Lower leg skin (tissue), 4 donors: Measurements from ENCODE around the gene RAPGEFL1. TPM values are rescaled to one million over a fixed set of nuclear protein-coding genes. Genes with fewer than 3 reads are reported as not detected.
A peak's percentile ranks its signal among the peaks of the same experiment; 100 is the strongest.
"Not testable (repeated sequence)": the region's sequence is repeated elsewhere in the genome, so short reads cannot be mapped to it uniquely, and the experiment has no call there.

Experiments used
- DNase-seq, 2 donors: peaks; one replicate each; pipeline ENCODE4 v3.0.0-alpha.2; 2019; ENCODE audit warnings: low spot score in 2 of 2
- H3K4me3 ChIP-seq: fragments of 200-600 bp; sonication (generic); 2 replicates; pipeline ENCODE4 v1.5.1; 2017; ENCODE audit warnings: mild to moderate bottlenecking, low read depth; ENCODE audit not compliant: poor library complexity, severe bottlenecking
- CTCF ChIP-seq, 3 donors: fragments of 450-650 bp; IDR thresholded peaks; one replicate each; pipeline ENCODE4 v1.5.1; 2016; ENCODE audit warnings: antibody characterized with exemption in 3 of 3, mild to moderate bottlenecking in 3 of 3, moderate library complexity in 2 of 3
- POLR2A ChIP-seq, 2 donors: fragments of 450-650 bp; IDR thresholded peaks; one replicate each; pipeline ENCODE4 v1.6.1; 2016 to 2017; ENCODE audit warnings: antibody characterized with exemption in 2 of 2, mild to moderate bottlenecking in 1 of 2, moderate library complexity in 1 of 2
- WGBS, 2 donors: methylation state at CpG; one replicate each; pipeline ENCODE4 v1.1.5; 2018; 5-methylcytosine and 5-hydroxymethylcytosine counted together
- intact Hi-C: fragments of 100-400 bp; cut with DNase I; formaldehyde crosslinking; loops from one replicate; pipeline ENCODE4 v1.15.0; 2023; ENCODE audit warnings: low total_unique reads
- total RNA-seq, 4 donors: library from RNA; depleted of rRNA; stranded (reverse); fragments of >200 nt; gene quantifications; one replicate each; pipeline ENCODE4 v1.1.0, GENCODE V29; 2016

Gene RAPGEFL1
- total RNA-seq, 4 donors from 2014 or later, result 273 to 467 (median 316) TPM

GRCh38 chr17:40190197-40191021, 13.1 kb downstream of the RAPGEFL1 start:
- WGBS, 2 donors, result 66 to 75% methylated on average over 13 to 15 of the region's 15 CpGs
- DNase-seq, result no peak
- TF ChIP-seq CTCF (IDR thresholded peaks at IDR 0.05) (no peak), POLR2A (IDR thresholded peaks at IDR 0.05) (no peak)
- no peak overlapping the region for H3K4me3 ChIP-seq
- intact Hi-C loops, result no loop called here

GRCh38 chr17:40191237-40192208, 14.3 kb downstream of the RAPGEFL1 start:
- intact Hi-C loops, result no loop called here
- WGBS, 2 donors, result 2% methylated on average over 38 to 40 of the region's 60 CpGs
- TF ChIP-seq CTCF (IDR thresholded peaks at IDR 0.05), result no peak
- no peak for TF ChIP-seq POLR2A (IDR thresholded peaks at IDR 0.05)
- peak overlapping the region; percentile 16 for H3K4me3 ChIP-seq
- peak; percentile 57 to 96 for DNase-seq

GRCh38 chr17:40192961-40193360, 15.7 kb downstream of the RAPGEFL1 start:
- no peak for DNase-seq
- intact Hi-C loops, result no loop called here
- H3K4me3 ChIP-seq, result no peak overlapping the region
- WGBS, 2 donors, result 97 to 98% methylated on average over 2 of the region's 2 CpGs
- TF ChIP-seq POLR2A (IDR thresholded peaks at IDR 0.05), result no peak
- no peak for TF ChIP-seq CTCF (IDR thresholded peaks at IDR 0.05)

GRCh38 chr17:40194821-40195220, 17.6 kb downstream of the RAPGEFL1 start:
- intact Hi-C loops, result loop anchor here (5.0 kb wide), 1 partner anchor 97 kb away; no protein-coding TSS in a partner anchor
- no peak overlapping the region for H3K4me3 ChIP-seq
- TF ChIP-seq CTCF (IDR thresholded peaks at IDR 0.05), result no peak
- TF ChIP-seq POLR2A (IDR thresholded peaks at IDR 0.05), result no peak
- 41 to 46% methylated on average over 2 of the region's 2 CpGs for WGBS, 2 donors
- DNase-seq, result no peak

GRCh38 chr17:40197550-40197949, 20.3 kb downstream of the RAPGEFL1 start:
- TF ChIP-seq CTCF (IDR thresholded peaks at IDR 0.05), result no peak
- TF ChIP-seq POLR2A (IDR thresholded peaks at IDR 0.05), result no peak
- no peak for DNase-seq
- intact Hi-C loops, result loop anchor here (5.0 kb wide), 1 partner anchor 95 kb away; no protein-coding TSS in a partner anchor
- WGBS, 2 donors, result 79 to 80% methylated on average over 1 of the region's 1 CpG
- no peak overlapping the region for H3K4me3 ChIP-seq

- not testable (repeated sequence) for DNase-seq, H3K4me3 ChIP-seq
- WGBS, 2 donors, result 68 to 72% methylated on average over 8 of the region's 8 CpGs
- intact Hi-C loops, result loop anchor here (5.0 kb wide), 1 partner anchor 94 kb away; no protein-coding TSS in a partner anchor
Measured at GRCh38 chr17:40197965-40198456, 20.7 kb downstream of the RAPGEFL1 start.
